ENCODE results near the gene TMEM121. TPM values are rescaled to one million over a fixed set of nuclear protein-coding genes. Genes with fewer than 3 reads are reported as not detected.
A peak's percentile ranks its signal among the peaks of the same experiment; 100 is the strongest.

Gene TMEM121
- total RNA-seq, 1 experiment from 2014 or later = 1.9 TPM

DNA sequence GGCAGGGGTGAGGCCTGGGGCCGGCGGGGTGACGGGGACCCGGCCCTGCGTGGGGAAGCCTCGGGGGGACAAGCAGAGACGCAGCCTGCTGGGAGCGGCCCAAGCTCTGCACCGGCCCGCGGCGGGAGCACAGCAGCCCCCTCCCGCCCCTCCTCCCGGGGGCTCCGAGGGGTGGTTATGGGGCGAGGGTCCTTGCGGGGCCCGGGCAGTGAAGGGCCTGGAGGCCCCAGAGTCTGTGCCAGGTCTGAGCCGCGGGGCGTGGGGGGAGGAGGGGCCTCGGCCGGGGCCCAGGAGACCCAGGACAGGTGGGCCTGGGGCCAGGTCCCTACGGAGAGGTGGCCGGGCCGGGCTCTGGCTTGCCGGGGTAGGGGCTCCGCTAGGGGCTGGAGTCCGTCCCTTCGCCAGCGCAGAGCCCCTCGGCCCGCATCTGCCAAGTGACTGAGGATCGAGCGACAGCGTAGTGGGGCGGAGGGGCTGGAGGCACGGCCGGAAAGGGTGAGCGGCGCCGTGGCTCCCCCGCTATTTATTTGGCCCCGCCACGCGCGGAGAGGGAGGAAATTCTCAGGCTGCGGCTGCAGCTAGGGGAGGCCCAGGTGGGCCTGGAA lies 495 bp downstream of the TMEM121 start:
- no peak for DNase-seq (ENCODE audit: extremely low read depth, low read depth)

DNA sequence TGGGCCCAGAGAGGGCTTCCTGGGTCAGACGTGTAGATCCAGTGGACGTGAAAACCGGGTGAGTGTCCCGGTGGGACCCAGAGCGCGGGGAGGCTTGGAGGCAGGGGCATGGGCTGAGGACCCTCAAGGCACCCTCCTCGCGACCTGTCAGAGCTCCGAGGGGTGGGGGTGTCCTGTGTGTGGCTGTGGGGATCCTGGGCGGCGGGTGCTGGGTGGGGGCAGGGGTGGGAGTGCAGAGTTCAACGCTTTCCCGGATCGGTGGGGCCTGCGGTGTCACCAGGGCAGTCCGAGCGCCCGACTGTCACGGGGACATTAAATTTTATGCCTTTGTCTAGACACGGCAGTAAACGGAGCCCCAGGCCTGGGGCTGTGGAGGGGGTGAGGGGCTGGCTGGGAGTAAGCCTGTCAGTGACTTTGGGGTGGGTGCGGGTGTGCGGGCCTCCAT lies 1.0 kb downstream of the TMEM121 start:
- no peak for DNase-seq (ENCODE audit: extremely low read depth, low read depth)

DNA sequence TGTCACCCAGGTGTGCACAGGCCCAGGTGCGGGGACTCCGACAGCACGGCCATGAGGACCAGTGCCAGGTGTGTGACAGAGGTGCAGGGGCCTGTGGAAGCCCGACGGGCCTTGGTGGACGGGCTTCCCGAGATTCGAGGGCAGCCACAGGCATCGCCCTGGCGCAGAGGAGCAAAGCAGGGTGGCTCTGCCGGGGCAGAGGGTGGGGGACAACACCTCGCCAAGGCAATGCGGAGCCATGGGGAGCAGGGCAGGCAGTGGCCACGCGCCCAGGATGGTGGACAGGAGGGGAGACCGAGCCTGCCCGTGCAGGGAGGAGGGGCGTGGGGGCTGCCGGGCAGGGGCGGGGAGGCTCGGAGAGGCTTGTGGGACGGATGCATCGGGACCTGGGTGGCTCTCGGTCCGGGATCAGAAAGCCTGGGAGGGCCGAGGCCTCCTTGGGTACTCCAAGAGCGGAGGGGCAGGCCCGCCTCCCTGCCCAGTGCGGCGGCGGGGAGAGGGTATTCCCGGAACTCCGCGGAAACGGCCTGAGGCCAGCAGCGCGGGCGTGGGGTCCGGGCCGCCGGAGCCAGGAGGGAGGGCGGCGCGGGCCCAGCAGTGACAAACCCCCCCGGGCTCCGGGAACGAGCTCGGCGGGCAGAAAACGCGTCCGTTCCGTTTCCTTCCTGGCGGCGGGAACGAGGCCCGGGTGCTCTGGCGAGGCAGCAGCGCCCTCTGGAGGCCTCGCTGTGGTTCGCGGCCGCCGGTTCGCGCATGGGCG lies 1.6 kb downstream of the TMEM121 start:
- DNase-seq (ENCODE audit: extremely low read depth, low read depth) = peak; percentile 69

DNA sequence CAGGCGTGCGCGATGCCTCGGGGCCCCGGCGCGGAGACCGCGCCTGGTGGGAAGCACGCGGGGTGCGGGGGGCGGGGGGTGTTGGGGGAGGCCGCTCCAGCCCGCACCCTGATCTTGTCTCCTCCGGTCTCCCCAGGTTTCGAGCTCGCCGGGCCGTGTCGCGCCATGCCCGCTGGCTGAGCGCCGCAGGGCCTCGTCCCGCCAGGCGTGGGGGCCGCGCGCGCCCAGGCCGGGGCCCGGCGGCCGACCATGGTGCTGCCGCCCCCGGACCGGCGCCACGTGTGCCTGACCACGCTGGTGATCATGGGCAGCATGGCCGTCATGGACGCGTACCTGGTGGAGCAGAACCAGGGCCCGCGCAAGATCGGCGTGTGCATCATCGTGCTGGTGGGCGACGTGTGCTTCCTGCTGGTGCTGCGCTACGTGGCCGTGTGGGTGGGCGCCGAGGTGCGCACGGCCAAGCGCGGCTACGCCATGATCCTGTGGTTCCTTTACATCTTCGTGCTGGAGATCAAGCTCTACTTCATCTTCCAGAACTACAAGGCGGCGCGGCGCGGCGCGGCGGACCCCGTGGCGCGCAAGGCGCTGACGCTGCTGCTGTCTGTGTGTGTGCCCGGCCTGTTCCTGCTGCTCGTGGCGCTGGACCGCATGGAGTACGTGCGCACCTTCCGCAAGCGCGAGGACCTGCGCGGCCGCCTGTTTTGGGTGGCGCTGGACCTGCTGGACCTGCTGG lies 2.4 kb downstream of the TMEM121 start:
- DNase-seq (ENCODE audit: extremely low read depth, low read depth) = no peak

DNA sequence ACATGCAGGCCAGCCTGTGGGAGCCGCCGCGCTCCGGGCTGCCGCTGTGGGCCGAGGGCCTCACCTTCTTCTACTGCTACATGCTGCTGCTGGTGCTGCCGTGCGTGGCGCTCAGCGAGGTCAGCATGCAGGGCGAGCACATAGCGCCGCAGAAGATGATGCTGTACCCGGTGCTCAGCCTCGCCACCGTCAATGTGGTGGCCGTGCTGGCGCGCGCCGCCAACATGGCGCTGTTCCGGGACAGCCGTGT lies 2.9 kb downstream of the TMEM121 start:
- no peak for DNase-seq (ENCODE audit: extremely low read depth, low read depth)

DNA sequence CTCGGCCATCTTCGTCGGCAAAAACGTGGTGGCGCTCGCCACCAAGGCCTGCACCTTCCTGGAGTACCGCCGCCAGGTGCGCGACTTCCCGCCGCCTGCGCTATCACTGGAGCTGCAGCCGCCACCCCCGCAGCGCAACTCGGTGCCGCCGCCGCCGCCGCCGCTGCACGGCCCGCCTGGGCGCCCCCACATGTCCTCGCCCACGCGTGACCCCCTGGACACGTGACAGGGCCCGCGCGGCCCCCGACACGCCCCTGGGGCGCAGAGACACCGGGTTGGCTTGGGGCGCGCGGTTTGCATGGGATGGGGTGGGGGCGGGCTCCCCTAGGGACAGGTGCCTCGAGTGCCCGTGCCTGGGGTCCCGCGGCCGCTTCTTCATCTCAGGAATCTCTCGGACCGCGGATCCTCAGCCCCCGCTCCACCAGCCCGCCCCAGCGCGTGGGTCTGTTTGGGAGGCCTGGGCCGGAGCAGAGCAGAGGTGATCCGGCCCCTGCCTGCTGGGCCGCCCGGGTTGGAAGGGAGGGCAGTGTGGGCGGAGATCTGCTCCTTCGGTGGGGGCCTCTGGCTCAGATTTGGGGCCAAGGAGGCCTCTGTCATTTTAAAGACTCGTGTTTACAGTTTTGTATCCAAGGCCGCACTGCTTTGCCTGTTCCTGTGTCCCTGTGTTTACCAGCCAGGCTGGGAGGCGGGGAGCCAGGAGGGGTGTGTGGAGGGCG lies 3.3 kb downstream of the TMEM121 start:
- DNase-seq (ENCODE audit: extremely low read depth, low read depth) = no peak

DNA sequence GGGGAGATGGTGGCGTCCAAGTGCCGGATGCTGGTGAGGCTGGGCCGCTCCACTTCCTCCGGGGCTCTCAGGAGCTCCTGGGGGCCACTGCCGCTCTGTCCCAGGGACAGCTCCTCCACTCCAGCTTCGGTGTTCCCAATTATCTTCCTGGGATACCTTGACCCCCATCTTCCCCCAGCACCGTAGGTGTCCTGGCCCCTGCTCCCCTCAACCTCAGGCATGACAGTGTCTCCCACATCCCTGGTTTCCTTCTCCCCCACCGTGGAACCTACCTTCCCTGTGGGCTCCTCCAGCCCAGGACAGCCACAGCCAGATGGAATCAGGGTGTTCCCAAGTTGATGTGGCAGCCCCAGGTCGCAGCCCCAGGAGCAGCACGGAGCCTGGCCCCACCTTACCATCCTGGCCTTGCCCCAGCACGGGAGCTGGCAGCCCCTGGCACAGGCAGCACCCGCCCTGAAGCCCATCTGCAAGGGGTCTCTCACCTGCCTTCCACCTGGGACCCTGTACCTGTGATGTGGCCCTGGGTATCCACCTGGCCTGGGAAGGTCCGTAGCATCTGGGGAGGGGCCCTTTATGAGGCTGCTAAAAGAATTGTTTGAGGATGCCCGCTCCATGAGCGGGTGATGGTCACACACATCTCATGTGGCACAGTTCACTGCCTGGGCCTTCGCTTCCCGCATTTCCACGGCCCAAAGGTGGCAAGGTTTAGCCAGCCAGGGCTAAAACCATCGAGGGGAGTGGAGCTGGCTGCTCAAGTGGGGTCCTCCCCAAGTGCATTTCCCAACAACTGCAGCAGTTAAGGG lies 4.1 kb downstream of the TMEM121 start:
- no peak for DNase-seq (ENCODE audit: extremely low read depth, low read depth)

DNA sequence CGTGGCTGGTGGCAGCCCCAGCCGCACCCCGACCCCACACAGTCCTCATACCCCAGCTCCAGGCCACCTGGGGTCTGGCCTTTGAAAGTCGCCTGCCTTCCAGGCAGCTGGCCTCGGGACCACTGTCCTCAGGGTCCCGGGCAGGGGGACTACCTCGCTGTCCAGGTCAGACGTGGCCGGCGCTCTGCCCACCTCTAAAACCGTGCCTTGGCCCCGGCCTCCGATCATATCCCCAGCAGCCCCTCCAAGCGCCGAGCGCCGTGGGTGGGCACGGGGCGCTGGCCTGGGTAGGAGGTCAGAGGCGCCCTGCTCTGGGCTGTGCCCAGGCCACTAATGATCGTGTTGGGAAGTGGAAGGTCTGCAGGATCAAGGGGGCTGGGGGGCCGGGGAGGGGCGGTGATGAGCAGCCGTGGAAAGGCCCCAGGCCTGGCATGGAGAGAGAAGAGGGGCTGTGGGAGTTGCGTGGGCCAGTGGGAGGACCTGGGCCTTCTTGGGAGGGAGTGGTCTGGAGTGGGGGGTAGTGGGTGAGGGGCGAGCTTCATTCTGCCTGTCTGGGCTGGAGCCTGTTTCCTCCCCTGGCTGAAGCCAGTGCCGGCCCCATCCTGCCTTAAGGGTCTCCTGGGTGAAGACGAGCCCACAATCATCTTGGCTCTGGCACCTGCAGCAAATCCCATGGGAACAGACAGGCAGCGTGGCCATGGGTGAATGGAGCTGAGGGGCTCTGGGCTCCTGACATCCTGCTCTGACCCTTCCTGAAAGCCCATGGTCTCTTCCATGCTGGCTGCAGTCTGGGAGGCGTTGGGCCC lies 4.9 kb downstream of the TMEM121 start:
- no peak for DNase-seq (ENCODE audit: extremely low read depth, low read depth)

DNA sequence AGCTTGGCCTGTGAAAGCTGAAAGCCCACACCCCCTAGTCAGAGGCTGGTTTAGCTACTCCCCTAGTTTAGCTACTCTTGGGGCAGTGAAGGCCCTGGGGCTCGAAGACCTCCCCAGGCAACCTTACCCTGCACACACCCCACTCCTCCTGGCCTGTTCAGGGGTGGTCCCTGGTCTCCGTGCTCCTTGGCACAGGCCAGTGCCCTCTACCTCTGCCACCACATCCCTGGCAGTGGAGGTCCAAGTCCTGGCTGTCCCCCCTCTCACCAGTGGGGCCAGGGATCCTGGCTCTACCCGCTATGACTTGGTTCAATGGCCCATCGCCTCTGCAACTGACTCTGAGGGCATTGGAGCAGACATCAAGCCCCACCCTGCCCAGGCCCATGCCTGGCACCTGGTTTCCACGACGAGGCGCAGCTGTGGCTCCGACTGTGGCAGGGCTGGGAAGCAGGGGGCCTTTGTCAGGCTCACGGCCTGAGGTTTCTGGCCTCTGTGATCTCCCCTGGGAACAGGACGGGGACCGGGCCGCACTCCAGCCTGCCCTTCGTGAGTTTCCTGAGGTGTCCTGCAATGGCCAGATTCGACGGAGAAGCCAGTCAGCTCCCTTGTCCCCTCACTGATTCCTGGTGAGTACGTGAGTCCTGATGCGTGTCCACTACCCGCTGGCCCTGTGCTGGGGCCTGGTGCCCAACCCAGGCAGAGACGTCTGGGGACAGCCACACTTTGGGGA lies 5.7 kb downstream of the TMEM121 start:
- DNase-seq (ENCODE audit: extremely low read depth, low read depth) = no peak

DNA sequence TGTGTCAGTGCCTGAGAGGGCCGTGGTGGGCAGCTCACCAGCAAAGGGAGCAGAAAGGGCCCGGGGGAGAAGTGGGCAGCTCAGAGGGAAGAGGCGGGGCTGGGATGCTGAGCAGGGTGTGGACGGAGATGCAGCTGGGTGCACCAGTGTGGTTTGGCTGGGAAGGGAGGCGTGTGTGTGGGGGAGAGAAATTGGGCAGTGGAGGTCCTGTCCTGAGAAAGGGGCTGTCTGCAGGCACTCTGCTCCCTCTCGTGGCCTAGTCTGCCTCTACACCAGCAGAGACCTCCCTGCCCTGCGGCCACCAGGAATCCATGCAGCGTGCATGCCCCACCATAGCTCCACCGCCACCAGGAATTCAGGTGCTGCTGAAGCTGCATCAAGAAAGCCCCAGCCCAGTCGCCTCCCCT lies 6.4 kb downstream of the TMEM121 start:
- no peak for DNase-seq (ENCODE audit: extremely low read depth, low read depth)

DNA sequence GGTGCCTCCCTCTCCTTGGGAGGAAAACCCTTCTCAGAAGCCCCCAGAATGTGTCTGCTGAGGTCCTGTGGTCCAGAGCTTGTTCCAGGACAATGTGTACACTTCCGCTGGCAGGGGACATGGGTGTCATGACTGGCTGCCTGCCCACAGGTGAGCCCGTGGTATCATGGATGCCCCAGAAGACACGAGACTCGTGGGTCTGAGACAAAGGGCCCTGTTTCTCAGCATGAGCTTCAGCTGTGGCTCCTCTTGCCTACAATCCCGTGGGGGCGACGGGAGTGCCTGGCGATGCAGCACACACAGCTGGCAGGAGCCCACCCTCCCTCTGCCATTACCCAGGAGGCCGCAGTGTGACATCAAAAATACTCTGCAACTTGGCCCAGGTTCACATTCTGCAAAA lies 7.0 kb downstream of the TMEM121 start:
- no peak for DNase-seq (ENCODE audit: extremely low read depth, low read depth)

DNA sequence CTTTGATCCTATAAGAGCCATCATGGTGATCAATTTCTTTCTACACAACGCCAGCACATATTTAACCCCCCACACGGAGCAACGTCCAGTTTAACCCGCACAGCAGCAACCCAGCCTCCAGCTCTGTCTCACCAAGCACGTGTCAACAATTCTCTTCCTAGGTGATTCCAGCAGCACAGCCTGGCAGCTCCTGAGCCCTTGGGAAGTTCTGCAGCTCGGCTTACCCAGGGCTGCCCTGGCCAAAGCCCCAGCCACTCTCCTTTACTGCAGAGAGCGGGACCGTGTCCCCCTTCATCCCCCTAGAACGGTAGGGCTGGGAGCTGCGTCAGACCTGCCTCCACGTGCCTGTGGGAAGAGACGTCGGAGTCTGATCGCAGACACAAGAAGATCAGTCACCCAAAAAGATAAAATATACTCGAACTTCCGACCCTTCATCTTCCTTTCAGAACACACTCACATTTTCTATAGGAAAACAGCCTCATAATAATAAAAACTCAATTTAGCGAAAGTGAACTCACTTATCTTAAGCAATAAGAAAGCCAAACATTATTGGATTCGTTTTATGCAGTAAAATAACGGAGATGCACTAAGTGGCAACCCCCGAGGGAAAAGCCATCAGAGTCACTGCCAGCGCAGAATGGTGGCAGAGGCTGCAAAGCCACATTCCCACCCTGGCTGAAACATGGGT lies 7.6 kb downstream of the TMEM121 start:
- no peak for DNase-seq (ENCODE audit: extremely low read depth, low read depth)

DNA sequence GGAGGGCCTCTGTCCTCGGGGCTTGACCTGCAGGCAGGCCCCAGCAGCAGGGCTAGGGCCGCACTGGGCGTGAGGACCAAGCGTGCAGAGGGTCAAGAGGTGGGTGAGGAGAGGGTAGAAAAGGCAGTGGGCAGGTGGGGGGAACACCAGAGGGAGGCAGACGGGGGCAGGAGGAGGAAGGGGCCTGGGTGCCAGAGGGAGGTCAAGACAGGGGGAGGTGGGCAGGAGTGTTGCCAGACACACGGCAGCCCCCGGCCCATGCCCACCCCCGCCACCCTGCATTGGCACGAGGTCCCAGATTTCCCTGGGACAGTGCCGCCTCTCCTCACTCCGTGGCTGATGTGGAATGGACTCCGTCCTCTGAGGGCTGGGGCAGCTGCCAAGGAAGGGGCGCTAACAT lies 8.2 kb downstream of the TMEM121 start:
- no peak for DNase-seq (ENCODE audit: extremely low read depth, low read depth)

DNA sequence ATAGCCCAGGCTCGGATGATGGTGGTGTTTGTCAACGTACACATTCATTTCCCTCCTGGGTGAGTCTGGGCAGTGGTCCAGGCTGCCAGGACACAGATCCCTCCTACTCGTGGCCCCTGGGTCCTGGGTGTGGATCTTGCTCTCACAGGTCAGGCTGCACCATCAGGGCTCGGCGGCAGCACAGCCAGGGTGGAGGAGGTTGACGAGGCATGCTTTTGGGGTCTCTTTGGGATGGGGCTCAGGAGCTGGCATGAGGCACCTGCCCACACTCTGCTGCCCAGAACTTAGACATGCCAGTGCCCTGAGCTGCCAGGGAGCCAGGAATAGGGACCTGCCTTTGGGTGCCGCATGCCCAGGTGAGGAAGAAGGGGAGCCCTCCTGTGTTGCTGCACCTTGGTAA lies 9.7 kb downstream of the TMEM121 start:
- no peak for DNase-seq (ENCODE audit: extremely low read depth, low read depth)

DNA sequence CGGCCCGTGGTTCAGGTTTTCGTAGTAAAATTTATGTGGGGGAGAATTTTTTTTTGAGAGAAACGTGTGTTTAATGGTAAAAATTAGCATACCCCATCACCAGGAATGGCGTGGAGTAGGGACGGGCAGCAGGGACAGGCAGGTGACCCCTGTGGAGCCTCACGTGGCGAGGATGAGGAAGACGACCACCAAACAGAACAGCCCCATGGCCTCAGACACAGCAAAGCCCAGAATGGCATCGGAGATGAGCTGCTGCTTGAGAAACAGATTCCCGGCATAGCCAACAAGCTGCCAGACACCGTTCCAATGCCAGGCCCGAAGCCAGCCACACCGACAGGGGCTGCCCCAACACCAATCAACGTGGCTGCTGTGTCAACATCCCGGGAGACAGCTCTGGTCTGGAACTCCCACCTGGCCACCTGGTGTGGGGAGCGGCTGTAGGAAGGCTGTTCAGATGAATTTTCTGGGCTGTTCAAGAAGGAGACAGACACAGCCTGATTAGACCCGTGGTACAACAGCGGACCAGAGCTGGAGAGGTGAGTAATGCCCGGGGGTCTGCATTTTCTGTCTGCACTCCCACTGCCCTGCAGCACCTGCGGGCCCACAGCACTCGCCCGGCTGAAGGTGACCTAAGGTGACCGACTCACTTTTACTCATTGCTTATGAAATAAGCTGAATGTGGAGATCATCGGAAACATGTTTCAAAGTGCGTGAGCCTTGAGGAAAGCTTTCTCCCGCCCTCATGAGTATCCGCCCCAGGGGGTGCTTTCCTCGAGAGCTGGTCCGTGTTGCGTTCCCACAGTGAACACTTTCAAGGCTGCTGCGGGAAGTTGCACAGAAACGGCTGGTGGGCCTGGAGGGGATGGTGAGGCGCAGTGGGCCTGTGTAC lies 10.6 kb downstream of the TMEM121 start:
- DNase-seq (ENCODE audit: extremely low read depth, low read depth) = no peak

DNA sequence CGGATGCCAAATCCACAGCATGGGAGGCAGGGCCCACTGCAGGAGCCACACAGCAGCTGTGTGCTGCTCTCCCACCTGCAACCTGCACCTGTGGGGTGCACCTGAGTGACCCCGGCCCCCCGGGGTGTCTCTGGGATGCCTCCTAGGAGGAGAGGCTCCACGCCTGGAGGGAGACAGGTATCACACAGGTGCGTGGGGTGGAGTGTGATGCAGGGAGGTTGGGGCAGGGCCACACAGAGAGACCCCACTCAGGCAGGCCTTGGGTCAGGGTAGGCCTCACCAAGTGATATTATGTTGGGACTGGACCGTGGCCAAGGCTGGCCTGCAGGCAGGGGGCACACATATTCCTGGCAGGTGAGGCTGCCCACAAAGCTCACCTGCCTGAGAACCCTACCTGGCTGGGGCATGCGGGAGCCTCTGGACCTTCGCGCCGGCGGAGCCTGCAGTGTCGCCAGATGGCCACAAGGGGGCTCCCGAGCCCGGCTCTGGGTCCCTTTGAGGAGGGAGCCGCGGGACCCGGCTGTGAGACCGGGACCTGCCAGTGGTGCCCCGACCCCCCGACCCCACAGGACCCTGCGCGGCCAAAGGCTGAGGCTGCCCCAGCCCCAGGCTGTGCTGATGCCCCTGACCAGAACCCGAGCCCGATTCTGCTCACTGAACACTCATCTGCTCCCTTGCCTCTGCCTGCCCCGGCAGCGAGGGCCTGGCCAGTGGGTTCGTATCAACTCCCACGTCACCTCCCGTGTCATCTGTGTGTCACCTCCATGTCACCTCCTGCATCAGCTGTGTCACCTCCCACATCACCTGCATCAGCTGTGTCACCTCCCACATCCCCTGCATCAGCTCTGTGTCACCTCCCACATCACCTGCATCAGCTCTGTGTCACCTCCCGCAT lies 11.4 kb downstream of the TMEM121 start:
- DNase-seq (ENCODE audit: extremely low read depth, low read depth) = peak; percentile 50

Data from NCI-H460 (cell line).